ENCODE data around the gene ADAMTS18.
A peak's percentile ranks its signal among the peaks of the same experiment; 100 is the strongest.
"Not testable (repeated sequence)": the region's sequence is repeated elsewhere in the genome, so short reads cannot be mapped to it uniquely, and the experiment has no call there.

ADAMTS18 gene

DNA sequence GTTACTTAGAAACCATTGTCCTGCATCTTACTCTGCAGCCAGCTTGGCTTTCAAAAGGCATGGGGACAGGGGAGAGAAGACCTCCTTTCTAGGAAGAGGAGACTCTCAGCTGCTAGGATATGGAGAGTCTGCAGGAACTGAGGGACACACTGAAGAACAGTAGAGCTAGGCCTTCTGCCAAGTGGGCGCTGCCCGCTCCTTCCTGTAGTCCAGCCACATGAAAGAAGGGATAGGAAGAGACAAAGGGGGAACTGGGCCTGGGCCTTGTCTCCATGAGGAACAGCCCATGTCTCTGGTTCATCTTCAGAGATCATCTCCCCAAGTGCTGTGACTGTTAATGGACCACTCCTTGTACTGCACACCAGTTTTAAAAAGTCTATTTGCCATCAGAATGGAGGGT is 157.3 kb downstream of the ADAMTS18 start:
- DNase-seq = no peak

- DNase-seq = no peak
Observed at GRCh38 chr16:77277141-77277540, 157.7 kb downstream of the ADAMTS18 start.

DNA sequence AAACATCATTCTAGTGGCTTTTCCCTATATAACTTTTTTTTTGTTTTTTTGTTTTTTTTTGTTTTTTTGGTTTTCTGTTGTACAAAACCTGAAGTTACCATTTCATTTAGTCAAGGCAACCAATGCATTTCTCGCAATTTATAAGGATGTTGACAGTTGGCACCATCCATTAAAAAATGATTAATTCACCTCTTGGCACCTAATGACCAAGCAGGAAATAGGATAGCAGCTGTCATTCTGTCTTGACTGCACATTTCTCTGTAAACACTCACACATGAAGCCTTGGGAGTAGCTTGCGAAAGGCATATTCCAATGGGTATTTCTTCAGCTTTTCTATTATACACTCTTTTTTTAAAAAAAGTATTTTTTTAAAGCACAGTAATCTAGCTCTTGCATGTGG is 158.2 kb downstream of the ADAMTS18 start:
- DNase-seq = no peak

- not testable (repeated sequence) for DNase-seq
Observed at GRCh38 chr16:77275303-77275702, 159.5 kb downstream of the ADAMTS18 start.

DNA sequence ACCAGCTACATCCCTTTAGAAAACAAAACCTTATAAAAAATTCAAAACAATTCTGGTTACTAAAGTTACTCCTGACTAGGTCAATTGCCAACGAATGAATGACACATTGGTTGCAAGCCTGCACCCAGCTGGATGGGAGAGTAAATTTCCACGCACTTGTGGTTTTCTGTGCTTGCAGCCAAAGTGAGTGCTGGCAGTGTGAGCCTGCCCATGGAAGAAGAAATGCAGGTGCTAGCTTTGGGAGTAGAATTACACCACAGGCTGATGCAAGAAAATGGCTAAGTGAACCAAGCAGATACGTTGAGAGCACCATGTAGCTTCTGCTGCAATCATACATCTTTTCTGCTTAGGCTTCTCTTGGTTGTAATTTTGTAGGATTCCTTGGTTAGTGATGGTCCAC is 161.0 kb downstream of the ADAMTS18 start:
- DNase-seq = no peak

GRCh38 chr16:77271532-77272426 is 163.1 kb downstream of the ADAMTS18 start:
- no peak for DNase-seq

GRCh38 chr16:77266185-77266584 is 168.6 kb downstream of the ADAMTS18 start:
- not testable (repeated sequence) for DNase-seq

GRCh38 chr16:77262971-77263370 is 171.9 kb downstream of the ADAMTS18 start:
- no peak for DNase-seq

GRCh38 chr16:77250400-77250799 is 184.4 kb downstream of the ADAMTS18 start:
- no peak for DNase-seq

GRCh38 chr16:77246150-77246549 is 188.7 kb downstream of the ADAMTS18 start:
- DNase-seq = no peak

DNA sequence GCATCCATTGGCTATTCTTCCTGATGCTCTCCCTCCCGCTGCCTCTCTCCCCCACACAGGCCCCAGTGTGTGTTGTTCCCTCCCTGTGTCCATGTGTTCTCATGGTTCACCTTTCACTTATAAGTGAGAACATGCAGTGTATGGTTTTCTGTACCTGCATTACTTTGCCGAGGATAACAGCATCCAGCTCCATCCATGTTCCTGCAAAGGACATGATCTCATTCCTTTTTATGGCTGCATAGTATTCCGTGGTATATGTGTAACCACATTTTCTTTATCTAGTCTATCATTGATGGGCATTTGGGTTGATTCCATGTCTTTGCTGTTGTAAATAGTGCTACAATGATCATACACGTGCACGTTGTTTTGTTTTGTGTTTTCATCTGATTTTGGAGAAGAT is 192.4 kb downstream of the ADAMTS18 start:
- not testable (repeated sequence) for DNase-seq

- no peak for DNase-seq
Observed at GRCh38 chr16:77238593-77238992, 196.2 kb downstream of the ADAMTS18 start.

GRCh38 chr16:77236063-77236511 is 198.7 kb downstream of the ADAMTS18 start:
- peak; percentile 89 for DNase-seq

DNA sequence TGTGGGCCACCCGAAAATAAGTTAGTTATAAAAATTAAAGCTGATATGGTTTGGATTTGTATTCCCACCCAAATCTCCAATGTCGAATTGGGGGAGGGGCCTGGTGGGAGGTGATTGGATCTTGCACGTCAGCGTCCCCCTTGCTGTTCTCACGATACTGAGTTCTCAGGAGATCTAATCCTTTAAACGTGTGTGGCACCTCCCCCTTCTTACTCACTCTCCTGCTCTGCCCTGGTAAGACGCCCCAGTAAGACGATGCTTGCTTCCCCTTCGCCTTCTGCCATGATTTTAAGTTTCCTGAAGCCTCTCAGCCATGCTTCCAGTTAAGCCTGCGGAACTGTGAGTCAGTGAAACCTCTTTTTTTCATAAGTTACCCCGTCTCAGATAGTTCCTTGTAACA is 200.2 kb downstream of the ADAMTS18 start:
- DNase-seq = no peak

DNA sequence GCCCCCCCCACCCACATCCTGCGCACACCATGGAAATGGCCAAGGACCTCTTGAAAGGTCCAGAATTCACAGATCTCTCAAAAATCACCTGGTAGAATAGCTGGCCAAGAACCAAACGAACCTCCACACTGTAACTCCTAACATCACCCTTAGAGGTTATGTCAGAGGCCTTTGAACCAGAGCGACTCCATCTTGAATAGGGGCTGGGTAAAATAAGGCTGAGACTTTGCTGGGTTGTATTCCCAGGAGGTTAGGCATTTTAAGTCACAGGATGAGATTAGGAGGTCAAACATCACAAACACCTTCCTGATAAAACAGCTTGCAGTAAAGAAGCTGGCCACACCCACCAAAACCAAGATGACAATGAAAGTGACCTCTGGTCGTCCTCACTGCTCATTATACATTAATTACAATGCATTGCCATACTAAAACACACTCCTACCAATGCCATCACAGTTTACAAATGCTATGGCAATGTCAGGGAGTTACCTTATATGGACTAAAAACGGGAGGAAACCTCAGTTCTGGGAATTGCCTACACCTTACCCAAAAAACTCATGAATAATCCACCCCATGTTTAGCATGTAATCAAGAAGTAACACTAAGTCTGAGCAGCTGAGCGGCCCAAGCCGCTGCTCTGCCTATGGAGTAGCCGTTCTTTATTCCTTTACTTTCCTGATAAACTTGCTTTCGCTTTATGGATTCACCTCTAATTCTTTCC is 200.9 kb downstream of the ADAMTS18 start:
- no peak for DNase-seq
